HG03432 (cell line): ENCODE measurements around the gene SNAP91.
"Not testable (repeated sequence)": the region's sequence is repeated elsewhere in the genome, so short reads cannot be mapped to it uniquely, and the experiment has no call there.

Experiments
- ATAC-seq: cut with Tn5 transposase; IDR thresholded peaks from one replicate; pipeline ENCODE4 v1.9.1; 2021; ENCODE audit warnings: mild to moderate bottlenecking, moderate library complexity; ENCODE audit not compliant: unreplicated experiment

Gene SNAP91, protein sequence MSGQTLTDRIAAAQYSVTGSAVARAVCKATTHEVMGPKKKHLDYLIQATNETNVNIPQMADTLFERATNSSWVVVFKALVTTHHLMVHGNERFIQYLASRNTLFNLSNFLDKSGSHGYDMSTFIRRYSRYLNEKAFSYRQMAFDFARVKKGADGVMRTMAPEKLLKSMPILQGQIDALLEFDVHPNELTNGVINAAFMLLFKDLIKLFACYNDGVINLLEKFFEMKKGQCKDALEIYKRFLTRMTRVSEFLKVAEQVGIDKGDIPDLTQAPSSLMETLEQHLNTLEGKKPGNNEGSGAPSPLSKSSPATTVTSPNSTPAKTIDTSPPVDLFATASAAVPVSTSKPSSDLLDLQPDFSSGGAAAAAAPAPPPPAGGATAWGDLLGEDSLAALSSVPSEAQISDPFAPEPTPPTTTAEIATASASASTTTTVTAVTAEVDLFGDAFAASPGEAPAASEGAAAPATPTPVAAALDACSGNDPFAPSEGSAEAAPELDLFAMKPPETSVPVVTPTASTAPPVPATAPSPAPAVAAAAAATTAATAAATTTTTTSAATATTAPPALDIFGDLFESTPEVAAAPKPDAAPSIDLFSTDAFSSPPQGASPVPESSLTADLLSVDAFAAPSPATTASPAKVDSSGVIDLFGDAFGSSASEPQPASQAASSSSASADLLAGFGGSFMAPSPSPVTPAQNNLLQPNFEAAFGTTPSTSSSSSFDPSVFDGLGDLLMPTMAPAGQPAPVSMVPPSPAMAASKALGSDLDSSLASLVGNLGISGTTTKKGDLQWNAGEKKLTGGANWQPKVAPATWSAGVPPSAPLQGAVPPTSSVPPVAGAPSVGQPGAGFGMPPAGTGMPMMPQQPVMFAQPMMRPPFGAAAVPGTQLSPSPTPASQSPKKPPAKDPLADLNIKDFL

DNA sequence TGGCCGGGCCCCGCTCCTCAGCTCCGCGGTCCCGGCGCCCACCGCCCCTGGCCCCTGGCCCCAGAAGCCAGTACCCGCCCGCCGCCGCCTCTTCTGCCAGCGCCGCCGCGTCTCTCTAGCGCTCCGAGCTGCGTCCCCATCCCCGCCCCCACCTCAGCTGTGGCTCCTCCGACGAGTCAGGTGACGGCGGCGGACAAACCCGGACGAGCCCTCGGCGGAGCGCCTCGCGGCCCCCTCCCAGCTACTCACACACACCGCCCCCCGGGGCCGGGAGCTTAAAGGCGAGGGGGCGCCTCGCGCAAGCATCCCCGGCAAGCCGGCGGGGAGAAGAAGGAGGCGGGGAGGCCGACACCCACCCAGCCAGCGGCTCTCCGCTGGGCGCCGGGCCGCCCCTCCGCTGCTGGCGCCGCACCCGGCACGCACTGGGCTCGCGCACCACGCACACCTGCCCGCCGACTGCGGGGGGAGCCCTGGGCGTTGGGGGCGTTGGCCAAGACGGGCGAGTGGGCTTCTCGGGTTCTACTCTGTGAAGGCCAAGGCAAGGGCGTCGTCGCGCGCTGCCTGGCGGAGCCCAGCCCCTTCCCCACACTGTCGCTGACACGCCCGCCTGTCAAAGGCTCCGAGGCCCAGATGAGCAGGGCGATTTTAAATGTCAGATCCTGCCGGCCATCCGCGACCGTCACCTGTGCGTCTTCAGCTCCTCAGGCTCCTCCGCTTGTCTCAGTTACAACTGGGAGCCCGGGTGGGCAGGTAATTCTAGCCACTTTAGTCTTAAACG, at the start of gene SNAP91:
TSS of gene SNAP91 (minus strand) at position 132 of the 778 bp plus-strand sequence. CDS start 1,174 bp downstream, outside the sequence.
- ATAC-seq = peak; percentile 61

DNA sequence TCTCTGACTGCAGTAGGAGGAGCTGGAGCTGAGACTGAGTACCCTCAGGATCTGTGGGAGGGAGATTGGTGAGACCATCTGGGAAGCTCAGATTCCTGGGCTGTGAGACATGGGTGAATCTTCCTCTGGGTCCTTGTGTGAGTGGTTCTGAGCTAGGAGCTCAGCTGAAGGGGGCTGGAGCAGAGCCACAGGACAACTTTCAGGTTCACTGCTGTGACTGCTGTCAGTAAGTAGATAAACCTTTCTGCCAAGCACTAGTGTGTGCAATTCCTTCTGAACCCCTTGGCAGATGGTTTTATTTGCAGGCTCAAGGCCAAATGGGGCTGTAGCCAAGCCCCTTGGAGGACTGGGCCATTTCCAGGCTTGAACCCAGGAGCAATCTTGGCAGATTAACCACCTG, 49.6 kb upstream of the SNAP91 start:
- ATAC-seq = no peak

DNA sequence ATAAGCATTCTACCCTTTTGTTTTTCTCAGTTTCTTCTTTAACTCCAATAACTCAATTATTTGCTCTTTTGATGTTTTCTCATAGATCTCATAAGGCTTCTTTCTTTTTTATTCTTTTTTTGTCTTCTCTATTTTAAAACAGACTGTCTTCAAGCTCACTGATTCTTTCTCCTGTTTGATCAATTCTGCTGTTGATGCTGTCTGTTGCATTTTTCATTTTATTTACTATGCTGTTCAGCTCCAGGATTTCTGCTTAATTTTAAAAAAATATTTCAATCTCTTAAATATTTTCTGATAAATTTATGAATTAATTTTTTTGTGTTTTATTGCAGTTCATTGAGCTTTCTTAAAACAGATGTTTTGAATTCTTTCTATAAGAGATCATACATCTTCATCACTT, 48.1 kb upstream of the SNAP91 start:
- no peak for ATAC-seq

DNA sequence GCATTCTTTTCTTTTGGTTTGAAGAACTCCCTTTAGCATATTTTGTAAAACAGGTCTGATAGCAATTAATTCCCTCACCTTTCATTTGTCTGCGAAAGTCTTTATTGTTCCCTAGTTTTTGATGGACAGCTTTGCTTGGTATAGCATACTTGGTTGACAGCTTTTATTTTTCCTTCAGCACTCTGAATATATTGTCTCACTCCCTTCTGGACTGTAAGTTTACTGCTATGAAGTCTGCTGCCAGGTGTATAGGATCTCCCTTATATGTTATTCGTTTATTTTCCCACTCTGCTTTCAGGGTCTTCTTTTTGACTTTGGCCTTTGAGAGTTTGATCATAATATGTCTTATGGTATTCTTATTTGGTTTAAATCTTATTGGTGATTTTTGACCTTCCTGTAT, 47.7 kb upstream of the SNAP91 start:
- ATAC-seq = no peak

DNA sequence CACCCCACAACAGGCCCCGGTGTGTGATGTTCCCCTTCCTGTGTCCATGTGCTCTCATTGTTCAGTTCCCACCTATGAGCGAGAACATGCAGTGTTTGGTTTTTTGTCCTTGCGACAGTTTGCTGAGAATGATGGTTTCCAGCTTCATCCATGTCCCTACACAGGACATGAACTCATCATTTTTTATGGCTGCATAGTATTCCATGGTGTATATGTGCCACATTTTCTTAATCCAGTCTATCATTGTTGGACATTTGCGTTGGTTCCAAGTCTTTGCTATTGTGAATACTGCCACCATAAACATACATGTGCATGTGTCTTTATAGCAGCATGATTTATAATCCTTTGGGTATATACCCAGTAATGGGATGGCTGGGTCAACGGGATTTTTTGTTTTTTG, 43.5 kb upstream of the SNAP91 start:
- ATAC-seq = not testable (repeated sequence)

DNA sequence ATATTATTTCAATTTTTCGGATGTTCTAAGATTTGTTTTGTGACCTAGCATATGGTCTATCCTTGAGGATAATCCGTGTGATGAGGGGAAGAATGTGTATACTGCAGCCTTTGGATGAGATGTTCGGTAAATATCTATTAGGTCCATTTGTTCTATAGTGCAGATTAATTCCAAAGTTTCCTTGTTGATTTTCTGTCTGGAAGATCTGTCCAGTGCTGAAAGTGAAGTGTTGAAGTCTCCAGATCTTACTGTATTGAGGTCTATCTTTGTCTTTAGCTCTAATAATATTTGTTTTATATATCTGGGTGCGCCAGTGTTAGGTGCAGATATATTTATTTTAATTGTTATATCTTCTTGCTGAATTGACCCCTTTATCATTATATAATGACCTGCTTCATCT, 32.2 kb upstream of the SNAP91 start:
- no peak for ATAC-seq

DNA sequence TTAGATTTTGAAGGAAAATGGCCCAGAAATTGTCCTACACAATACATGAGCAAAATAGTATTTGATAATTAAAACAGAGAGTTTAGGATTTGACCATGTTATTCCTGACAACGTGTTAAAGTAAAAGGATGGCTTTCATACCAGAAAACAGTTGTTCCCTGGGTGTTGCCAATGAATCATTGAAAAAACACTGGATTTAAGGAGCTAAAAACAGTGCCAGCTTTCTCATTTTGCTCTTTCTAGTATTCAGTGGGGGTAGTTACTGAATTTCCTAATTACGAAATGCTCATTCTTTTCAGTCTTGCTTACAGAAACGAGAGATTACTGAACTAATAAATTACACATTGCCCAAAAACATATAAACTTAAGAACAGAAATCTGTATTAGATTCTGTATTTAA, 26.6 kb upstream of the SNAP91 start:
- ATAC-seq = no peak

DNA sequence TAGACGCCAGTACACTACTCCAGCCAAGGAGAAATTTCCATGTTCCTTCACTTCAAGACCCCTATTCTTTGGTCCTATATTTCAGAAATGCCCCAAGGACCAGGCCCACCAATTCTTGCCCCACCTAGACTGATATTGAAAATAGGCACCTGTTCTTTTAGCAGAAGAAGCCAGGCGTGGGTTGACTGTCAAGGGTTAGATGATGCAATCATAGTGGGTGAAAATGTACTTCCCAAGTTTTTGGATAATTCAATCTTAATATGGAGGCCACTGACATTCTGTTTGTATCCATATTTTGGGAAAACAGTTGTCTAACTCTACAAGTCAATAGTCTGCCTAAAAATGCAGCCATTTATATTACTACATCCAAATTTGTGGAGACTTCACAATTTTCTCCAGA, 21.0 kb upstream of the SNAP91 start:
- no peak for ATAC-seq

DNA sequence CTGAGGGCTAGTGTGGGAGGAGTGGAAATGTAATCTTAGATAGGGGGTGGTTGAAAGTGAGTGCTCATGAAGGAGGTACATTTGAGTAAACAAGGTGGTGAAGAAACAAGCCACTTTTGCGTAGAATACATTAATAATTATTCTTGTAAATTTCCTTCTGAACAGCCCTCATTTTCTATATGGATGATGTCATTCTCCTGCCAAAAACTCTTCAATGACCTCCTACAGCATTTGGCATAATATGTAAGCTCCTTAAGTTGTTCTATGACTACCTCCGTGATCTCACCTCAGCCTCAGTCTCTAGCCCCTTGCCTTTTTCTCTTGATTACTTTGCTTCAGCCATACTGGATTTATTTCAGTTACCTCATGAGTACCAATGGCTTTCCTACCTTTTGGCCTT, 14.0 kb upstream of the SNAP91 start:
- no peak for ATAC-seq

DNA sequence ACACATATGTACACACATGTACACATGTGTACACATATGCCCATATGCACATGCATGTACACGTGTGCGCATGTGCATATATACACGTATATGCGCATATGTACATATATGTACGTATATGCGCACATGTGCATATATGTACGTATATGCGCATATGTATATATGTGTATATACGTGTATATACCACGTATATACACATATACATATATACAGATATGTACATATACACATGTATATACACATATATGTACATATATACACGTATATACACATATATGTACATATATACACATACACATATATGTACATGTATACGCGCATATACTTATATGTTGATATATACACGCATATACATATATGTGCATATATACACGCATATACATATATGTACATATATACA, 8.9 kb upstream of the SNAP91 start:
- ATAC-seq = no peak

DNA sequence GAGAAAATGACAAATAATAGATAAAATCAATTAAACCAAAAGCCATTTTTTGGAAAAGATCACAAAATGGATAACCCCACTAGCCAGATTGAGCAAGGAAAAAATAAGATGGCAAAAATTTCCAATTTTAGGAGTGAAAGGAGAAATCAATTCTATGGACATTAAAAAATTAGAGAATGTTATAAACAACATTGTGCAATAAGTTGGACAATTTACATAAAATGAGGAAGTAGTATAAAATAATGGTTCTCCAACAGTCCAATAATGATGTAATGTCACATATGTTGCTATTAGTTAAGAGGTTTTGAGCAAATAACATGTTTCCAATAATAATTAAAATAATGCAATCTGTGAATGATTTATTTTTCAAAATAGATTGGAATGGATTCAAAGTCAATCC, 3.1 kb upstream of the SNAP91 start:
- ATAC-seq = no peak

DNA sequence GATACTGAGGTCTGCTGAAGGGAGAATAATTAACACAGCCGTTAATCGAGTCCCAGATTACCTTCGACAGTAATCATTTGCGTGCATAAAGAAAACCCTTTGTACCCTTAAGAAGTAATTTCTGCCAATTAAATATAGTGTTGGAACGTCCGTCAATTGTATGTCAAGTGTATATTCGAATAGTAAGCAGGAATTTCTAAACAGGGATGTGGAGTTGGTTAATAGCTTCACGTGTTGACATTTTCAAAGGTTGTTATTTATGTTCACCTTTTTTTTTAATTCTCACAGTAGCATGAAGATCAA, 798 bp upstream of the SNAP91 start:
- ATAC-seq = no peak

DNA sequence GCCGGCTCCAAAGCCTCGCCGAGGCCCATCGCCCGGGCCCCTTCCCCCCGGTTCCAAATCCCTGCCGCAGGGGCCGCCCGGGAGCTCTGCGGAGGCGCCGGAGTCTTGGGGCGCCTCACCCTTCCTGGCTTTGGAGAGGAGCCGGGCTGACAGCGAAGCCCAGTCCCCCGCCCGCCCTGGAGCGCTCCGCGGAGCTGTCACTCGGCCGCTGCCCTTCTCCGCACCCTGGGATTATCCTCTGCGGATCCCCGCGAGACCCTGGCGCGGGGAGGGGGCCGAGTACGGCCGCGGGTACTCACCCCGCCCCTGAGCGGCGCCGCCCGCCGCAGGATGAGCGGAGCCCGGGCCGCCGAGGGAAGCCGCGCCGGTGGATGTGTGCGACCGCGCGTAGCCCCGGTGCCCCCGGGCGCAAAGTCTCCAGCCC, 343 bp downstream of the SNAP91 start:
- peak; percentile 57 for ATAC-seq

DNA sequence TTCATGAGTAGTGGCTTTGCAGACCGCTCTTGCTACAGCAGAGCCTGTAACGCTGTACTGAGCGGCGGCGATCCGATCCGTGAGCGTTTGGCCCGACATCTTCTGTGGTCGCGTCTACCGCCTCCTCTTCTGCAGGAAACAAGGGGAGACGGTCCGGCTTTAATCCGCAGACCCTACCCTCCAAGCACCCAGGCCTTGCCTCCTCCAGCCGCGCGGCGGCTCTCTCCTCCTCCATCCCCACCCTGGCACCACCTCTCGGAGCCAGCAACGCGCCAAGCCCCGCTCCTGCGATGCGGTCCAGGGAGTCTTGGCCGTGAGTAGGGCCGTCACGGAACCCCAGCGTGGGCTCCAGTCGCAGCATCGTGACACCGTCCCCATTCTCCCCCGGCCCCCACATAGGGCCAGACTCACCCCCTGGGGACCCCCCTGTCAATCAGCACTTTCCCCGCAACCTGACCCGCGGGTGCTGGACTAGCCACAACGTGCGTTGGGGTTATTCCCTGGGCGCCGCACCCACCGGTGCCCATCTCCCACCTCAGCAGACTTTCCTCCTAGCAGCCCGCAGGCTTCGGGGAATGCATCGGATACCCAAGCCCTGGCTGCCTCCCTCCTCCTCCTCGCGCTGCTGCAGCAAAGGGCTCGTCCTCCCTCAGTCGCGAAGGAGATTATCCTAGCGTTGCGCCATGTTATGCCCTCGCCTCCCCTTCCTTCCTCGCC, 914 bp downstream of the SNAP91 start:
- ATAC-seq = peak; percentile 33

DNA sequence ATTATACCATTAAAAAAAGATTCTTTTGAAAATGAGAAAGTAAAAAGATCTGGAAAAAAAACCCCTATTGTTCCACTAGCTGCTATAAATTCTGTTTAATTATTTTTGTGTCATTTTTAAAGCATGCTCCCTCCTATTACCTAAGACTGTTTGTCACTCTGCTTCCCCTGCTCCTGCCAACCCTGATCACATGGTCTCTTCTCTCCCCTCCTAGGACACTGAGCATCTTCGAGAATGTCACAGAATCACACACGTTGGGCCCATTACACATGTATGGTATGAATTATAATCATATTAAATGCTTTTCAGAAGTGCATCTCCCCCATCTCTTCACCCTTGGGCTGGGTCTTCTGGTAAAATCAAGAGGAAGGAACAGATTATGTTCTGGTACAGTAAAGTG, 6.2 kb downstream of the SNAP91 start:
- ATAC-seq = no peak

DNA sequence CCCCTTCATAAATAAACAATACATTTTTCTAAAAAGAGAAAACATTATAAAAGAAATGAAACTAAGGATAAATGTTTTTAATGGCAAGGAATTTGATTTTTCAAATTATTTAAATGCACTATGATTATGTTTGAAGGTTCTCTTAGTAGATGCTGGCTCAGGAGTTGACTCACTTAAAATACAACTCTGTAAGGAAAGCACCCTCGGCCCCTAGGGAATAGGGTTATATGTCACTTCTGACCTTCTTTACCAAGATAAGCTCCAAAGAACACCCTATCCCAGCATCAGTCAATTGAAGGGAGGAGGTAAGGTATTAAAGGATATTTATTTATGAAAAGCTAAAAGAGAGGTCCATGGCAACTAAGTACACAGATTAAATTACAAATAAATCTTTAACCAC, 6.8 kb downstream of the SNAP91 start:
- no peak for ATAC-seq

DNA sequence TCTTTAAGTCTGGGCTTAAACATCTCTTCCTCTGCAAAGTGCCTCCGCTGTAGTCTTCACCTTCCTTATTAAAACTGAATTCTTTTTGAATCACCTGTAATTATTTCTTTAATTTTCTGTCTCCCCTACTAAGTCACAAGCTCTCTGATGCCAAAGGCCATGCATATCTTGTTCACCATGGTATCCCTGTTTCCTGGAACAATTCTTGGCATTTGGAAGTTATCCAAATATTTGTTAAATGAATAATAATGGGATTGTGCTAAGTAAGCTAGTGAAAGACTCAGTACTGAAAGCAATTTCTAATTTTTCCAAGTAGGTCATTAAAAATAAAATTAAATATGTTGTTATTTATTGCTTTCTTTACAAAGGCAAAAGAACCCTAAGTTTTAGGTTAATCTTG, 12.2 kb downstream of the SNAP91 start:
- no peak for ATAC-seq

DNA sequence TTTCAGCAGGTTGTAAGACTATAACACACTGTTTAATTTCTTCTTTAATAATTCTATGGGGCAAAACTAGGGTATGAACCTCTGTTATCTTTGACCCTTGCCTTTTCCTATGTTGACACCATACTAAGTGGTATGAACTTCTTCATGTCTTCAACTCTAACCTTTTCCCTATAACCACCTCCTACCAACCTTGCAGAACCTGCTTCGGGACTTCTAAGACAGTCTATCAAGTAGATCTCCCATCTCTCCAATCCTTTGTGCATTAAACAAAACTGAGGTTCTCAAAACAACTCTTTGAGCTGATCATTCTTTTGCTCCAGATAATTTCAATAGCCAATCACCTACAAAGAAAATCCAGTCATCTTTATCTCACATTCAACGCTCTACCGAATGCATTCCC, 23.4 kb downstream of the SNAP91 start:
- no peak for ATAC-seq

DNA sequence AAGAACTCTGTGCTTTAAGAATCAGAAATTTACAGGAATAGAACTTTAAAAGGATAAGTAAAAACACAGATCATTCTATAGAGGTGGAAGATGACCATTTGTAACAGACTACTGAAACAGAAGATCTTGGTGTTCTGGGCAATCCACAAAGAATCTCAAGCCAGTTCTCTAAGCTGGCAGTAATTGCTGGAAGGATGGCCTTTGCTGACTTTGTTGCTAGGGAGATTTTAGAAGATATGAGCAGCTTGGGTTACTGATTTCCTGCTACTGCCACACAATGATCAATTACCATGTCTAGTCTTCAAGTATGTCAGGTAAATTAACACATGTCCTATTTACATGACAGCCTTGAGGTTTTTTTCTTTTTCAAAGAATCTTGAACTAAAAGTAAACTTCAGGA, 31.1 kb downstream of the SNAP91 start:
- no peak for ATAC-seq

DNA sequence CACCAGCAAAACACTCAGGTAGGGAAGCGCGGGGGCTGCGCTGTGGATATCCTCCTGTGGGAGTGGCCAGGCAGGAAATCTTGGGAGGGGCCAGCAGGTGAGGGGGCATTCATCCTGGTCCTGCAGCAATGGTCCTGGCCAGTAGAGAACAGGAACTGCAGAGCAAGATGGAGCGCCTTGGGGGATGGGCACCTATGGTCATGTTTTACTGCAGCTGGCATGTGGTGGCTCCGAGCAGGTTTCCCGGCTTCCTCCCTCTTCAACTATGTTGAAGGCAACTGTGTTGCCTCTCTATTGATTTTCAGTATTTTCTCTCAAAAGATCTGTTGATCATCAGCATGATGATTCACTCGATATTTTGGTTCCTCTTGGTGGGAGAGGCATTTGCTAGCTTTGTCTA, 70.9 kb downstream of the SNAP91 start:
- ATAC-seq = no peak

DNA sequence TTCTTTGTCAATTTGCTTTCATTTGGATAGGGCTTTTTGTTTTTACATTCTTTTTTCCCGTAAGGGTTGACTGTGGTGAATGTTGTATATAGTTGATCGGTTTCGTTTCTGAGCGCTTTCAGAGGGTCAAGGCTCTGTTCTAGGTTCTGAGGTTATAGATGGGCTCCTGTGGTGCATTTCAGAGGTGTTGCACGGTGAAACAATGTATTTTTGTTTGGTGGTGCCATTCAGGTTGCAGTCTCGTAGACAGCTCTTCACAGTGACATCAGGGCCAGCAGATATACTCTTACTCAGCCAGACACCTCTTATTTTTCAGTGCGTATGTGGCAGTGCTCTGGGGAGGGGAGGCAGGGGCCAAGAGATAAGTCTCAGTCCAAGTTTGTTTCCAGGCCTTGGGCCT, 72.1 kb downstream of the SNAP91 start:
- ATAC-seq = no peak
